Measurements from ENCODE around the gene NQO1.

The NQO1 gene

DNA sequence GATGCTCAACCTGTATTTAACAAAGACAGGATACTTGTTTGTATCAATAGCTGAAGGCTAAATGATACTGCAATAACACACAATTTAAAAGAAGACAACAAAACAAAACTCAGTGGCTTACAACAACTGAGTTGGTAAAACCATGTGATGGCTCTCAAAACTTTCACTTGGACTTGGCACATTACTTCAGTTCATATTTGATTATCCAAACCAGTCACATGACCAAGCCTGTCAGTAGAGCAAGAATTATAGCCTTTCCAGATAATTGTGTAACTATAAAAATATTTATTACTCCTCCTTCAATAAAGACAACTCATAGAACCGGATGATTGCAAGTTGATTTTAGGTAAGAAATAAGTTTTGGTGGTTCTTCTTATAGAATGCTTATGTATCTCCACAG is 56.8 kb downstream of the NQO1 start:
- no peak overlapping the region for H3K4me3 Mint-ChIP-seq
- H3K36me3 Mint-ChIP-seq (ENCODE audit: low read depth) = peaks cover 24% of the 10 kb centered on the region
- H3K9me3 Mint-ChIP-seq = no peaks in the 10 kb centered on the region
- H3K4me1 Mint-ChIP-seq (ENCODE audit: low read depth) = peaks cover 7% of the 10 kb centered on the region
- no peak for DNase-seq (ENCODE audit: low spot score)
- H3K27ac Mint-ChIP-seq = no peak overlapping the region
- H3K27me3 Mint-ChIP-seq (ENCODE audit: low read depth) = no peaks in the 10 kb centered on the region

DNA sequence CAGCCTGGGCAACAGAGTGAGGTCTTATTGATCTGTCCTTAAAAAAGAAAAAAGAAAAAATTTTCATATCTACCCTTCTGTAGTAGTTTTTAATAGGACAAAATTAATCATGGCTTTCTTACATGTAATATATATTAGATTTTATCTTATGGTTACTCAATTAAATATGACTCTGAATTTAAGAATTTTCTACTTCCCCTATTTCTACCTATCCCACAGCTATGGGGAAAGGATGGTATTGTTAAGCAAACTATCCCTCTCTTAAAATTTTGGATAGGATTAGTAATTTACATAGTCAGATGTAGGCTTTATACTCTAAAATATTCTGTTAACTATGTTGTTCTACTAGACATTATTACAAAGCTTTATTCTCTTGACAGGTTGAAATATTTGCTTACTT is 62.5 kb downstream of the NQO1 start:
- no peak overlapping the region for H3K27ac Mint-ChIP-seq
- no peaks in the 10 kb centered on the region for H3K9me3 Mint-ChIP-seq
- H3K4me1 Mint-ChIP-seq (ENCODE audit: low read depth) = peaks cover 6% of the 10 kb centered on the region
- H3K4me3 Mint-ChIP-seq = no peak overlapping the region
- H3K27me3 Mint-ChIP-seq (ENCODE audit: low read depth) = no peaks in the 10 kb centered on the region
- DNase-seq (ENCODE audit: low spot score) = no peak
- peaks cover 25% of the 10 kb centered on the region for H3K36me3 Mint-ChIP-seq (ENCODE audit: low read depth)

DNA sequence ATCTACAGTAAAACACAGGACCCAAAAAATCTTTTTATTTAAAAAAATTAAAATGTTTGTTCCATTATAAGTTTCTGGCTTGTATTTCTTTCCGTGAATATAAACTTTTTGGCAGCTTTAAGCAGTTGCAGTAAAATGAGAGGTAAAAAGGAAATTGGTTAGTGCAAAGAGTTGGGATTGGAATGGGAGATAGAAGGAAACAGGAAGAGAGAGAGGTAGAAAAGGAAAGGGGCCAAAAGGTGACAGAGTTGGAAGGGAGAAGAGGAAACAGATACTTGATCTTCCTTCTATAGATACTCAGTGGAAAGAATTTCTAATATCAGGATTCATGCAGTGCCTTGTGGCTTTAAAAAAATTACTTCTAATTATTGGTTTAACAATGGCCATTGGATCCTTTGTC is 63.5 kb downstream of the NQO1 start:
- H3K4me1 Mint-ChIP-seq (ENCODE audit: low read depth) = peaks cover 3% of the 10 kb centered on the region
- no peak for DNase-seq (ENCODE audit: low spot score)
- H3K36me3 Mint-ChIP-seq (ENCODE audit: low read depth) = peaks cover 26% of the 10 kb centered on the region
- no peak overlapping the region for H3K27ac Mint-ChIP-seq
- H3K9me3 Mint-ChIP-seq = no peaks in the 10 kb centered on the region
- H3K4me3 Mint-ChIP-seq = no peak overlapping the region
- H3K27me3 Mint-ChIP-seq (ENCODE audit: low read depth) = no peaks in the 10 kb centered on the region

DNA sequence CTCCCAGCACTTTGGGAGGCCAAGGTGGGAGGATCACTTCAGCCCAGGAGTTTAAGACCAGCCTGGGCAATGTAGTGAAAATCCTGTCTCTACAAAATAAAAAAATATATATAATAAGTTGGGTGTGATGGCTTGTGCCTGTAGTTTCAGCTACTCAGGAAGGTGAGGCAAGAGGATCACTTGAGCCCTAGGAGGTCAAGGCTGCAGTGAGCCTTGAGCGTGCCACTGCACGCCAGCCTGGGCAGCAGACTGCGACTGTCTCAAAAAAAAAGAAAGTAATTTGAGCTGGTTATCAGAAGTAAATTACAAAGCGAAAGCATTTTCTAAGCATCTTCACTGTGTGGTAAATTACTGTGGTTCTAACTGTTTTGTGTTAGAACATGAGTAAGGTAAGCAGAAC is 66.2 kb downstream of the NQO1 start:
- H3K9me3 Mint-ChIP-seq = no peaks in the 10 kb centered on the region
- H3K27ac Mint-ChIP-seq = no peak overlapping the region
- H3K4me3 Mint-ChIP-seq = no peak overlapping the region
- no peak for DNase-seq (ENCODE audit: low spot score)
- peaks cover 32% of the 10 kb centered on the region for H3K36me3 Mint-ChIP-seq (ENCODE audit: low read depth)
- peaks cover 1% of the 10 kb centered on the region for H3K4me1 Mint-ChIP-seq (ENCODE audit: low read depth)
- H3K27me3 Mint-ChIP-seq (ENCODE audit: low read depth) = no peaks in the 10 kb centered on the region
